ENCODE measurements around the gene FAM184A. TPM values are rescaled to one million over a fixed set of nuclear protein-coding genes. Genes with fewer than 3 reads are reported as not detected.
"Not testable (repeated sequence)": the region's sequence is repeated elsewhere in the genome, so short reads cannot be mapped to it uniquely, and the experiment has no call there.

Gene FAM184A
- polyA plus RNA-seq, 1 donor: 10.2 TPM

- no peak for DNase-seq
These were observed 65.9 kb downstream of the FAM184A start for GRCh38 chr6:119012521-119012920.

GRCh38 chr6:119009266-119009665 lies 69.2 kb downstream of the FAM184A start:
- DNase-seq: not testable (repeated sequence)

DNA sequence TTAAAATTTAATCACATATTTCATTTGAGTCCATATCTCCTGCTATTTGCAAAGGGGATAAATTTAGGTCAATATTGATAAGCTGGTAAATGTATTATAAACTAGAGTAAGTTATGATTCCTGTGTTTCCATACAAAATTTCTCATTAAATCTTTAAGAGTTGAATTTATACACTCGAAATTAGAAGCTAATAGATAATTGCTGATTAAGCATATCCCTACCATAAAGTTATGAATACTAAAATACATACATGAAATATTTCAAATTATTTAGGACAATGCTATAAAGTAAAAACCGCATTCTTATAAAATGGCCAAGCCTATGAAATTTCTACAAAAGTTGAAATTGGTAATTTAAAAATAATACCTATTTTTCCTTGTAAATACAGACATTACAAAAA lies 71.5 kb downstream of the FAM184A start:
- no peak for DNase-seq

DNA sequence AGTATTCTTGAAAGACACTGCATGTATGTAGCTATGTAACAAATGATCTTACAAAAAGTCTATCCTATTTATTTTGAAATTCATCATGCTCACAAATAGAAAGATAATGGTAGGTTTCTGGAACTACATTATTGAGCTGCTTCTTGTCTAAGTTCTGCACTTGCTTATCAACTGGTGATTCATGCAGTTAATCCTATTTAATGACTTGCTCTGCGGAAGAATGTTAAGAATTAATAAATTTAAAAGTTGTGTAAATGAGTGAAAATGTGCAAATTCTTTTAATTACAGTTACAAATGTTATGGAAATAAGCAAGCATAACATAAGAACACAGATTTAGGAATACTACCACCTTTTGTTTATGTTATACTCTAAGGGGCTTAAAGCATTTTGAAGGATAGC lies 76.4 kb downstream of the FAM184A start:
- no peak for DNase-seq

DNA sequence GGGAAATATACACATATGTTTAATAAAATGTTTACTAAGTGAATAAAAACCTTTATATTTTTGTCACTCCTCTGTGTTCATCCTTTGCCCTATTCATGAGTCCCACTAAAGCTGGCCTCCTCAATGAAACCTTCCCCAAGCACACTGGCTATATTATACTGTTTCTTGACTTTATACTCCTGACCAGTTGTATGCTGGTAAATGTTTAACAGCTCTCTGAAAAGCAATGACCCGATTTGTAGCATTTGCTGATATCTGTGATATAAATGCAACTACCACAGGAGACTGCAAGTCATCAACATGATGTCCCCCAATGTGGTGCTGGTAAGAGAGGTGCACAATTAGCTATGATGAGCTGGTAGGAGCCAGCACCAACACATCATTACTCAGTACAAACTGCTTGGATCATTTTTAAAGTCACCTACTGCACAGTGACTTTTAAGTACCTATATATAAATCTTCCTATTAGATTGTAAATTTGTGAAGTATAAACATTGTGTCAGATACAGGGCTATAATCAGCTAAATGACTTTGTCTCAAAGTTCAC lies 78.9 kb downstream of the FAM184A start:
- DNase-seq: no peak

- not testable (repeated sequence) for DNase-seq
These were observed 81.0 kb downstream of the FAM184A start for GRCh38 chr6:118997426-118997825.

DNA sequence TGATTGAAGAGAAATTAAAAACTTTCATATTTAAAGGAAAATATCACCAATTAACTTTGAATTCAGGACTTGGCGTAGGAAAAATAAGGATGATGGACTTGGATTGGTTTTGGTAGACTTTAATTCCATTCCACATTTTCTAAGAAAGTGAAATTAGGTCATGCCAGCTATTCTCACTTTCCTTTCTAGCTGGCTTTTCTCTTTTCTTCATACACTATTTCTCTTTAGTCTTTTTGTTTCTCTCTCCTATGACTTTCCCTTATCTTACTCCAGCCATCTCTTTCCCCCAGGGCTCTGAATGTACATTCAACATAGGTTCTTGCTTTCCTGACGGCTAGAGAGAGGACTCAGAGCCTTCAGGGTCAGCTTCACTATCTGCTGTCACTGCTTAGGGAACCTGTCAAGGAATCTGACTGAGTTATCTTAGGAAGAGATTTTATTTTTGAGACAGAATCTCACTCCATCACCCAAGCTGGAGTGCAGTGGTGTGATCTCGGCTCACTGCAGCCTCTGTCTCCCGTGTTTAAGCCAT lies 82.1 kb downstream of the FAM184A start:
- no peak for DNase-seq

GRCh38 chr6:118993803-118994251 lies 84.6 kb downstream of the FAM184A start:
- DNase-seq: no peak

DNA sequence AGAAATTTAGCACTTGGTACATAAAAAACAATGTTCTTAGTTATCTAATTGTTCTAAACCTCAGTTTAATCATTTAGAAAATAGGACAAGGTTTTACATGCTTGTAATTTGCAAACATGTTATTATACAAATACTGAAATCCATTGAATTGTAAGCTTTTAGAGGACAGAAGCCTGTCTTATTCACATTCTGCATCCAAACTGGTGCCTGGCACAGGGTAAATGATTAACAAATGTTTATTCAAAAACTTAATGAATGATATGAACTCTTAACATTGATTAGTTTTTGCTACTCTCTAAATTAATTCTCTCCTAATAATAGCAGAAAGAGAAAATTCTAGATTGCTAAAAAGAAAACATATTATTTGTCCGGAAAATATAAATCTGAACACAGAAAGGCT lies 85.1 kb downstream of the FAM184A start:
- DNase-seq: no peak

- DNase-seq: no peak
These were observed 86.2 kb downstream of the FAM184A start for GRCh38 chr6:118992186-118992795.

DNA sequence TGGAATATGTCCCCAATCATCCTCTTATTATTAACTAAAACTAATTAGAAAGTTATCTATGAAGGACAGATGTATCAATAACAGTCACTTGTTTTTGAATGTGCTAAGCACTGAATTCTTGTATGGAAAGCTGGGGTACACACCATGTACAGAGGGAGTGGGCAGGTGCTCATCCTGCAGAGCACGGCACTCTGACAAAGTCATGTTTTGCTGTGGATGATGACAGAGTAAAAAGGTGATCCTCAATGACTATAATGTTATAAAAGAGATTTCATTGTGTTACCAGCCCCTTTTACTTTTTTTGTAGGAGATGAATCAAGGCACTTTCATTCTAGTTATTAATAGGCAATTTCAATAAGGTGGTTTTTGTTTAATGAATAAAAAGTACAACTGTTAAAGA lies 92.2 kb downstream of the FAM184A start:
- no peak for DNase-seq

DNA sequence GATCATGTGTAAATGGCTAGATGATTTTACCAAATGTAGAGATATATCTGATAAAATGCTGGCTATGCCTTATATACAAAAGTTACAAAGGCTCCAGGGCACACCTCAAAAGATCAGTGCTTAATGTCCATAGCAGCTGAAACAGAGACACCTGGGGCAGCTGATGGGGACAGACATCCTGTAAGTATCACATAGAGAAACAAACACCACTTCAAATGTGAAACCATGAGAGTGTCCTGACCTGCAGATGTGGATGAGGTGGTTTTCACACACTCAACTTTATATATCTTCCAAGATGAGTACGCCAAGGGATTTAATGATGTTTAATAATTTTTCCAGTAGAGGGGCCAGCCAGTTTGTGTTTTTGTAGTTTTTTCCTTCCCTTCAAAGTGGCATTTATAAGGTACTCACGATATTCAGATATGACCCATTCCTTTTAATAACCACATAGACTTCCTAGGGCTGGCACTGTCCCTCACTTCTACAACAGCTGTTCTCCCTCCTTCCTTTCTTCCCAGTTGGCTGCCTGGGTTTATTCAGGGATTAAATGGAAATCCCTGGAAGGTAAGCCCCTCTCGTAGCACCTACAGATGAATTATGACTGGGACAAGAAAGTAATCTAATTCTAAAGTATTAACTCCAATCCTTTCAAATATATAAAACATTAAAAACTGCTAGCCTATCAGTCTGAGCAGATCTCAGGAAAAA lies 93.2 kb downstream of the FAM184A start:
- DNase-seq: no peak

- DNase-seq: no peak
These were observed 94.1 kb downstream of the FAM184A start for GRCh38 chr6:118984342-118984741.

GRCh38 chr6:118982575-118982911 lies 95.9 kb downstream of the FAM184A start:
- DNase-seq: no peak

GRCh38 chr6:118981884-118982574 lies 96.4 kb downstream of the FAM184A start:
- DNase-seq: no peak

GRCh38 chr6:118980063-118980462 lies 98.4 kb downstream of the FAM184A start:
- no peak for DNase-seq

DNA sequence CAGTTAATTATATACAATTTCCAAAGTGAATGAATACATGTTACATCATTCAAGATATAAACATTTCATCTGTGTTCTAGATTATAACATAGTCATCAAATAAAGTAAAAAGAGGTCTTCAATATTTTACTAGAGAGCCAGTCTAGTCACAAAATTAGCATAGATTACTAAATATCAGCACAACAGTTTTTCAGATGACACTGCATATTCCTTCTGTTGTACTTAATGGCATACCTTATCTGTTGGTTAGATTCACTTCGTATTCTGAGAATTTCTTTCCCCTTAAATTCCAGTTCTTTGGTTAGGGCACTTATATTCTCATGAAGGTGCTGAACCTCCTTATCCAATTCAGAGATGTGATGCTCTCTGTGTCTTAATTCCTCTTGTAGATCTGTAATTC lies 103.7 kb downstream of the FAM184A start:
- DNase-seq: no peak

- DNase-seq: no peak
These were observed 106.8 kb downstream of the FAM184A start for GRCh38 chr6:118971682-118972081.

DNA sequence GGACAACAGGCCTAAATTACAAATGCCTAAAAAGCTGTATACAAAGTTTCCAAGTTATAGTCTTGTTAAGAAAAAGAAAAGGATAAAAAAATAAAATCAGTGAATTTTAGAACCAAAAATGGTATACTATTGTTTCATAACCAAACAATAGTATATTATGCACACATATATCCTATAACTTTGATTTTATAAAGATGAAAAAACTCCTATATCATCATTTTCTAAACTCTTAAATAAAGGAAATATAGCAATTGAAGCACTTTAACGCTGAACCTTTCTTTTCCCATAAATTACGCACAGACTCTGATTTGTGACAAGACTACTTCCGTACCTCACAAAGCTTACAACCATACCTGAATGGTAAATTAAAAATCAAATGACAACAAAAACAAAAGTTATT lies 107.6 kb downstream of the FAM184A start:
- no peak for DNase-seq

GRCh38 chr6:118968416-118968815 lies 110.0 kb downstream of the FAM184A start:
- DNase-seq: peak; percentile 30

GRCh38 chr6:118967239-118967638 lies 111.2 kb downstream of the FAM184A start:
- no peak for DNase-seq

DNA sequence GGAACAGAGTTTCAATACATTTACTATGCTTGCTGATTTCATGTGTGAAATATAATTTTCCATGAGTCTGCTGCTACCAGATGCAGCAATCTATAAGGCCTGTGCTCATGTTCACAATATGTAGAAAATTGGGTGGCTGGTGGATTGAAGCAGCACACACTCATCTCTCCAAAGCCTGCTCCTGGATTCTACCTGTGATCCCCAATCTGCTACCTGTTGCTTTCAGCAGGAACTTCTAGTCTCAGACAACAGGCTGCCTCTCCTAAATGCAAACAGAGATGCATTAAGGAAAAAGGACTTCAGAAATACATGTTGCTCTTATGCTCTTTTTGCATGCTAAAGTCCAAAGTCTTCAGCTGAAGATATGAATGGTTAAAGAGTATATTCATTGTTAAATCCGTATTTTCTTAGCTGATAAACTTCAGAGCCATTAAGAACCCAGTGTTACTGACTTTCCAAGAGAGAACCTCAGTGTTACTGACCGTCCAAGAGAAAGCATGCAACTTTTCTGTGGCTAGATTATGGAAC lies 112.6 kb downstream of the FAM184A start:
- DNase-seq: no peak

- no peak for DNase-seq
These were observed 113.1 kb downstream of the FAM184A start for GRCh38 chr6:118965371-118965770.
